Measurements from ENCODE around the gene PDE6D.
"Not testable (repeated sequence)": the region's sequence is repeated elsewhere in the genome, so short reads cannot be mapped to it uniquely, and the experiment has no call there.

- not testable (repeated sequence) for TF ChIP-seq CTCF (conservative IDR thresholded peaks at IDR 0.05; ENCODE audit: low read depth, low read length); FOS (IDR thresholded peaks at IDR 0.05; ENCODE audit: low read depth, low read length); RFX5 (IDR thresholded peaks at IDR 0.05; ENCODE audit: low read depth, low read length)
Observed at GRCh38 chr2:231713406-231713729, 67.7 kb downstream of the PDE6D start.

All from IMR-90 (cell line).